Activated naive CD4-positive, alpha-beta T cell (primary cell): ENCODE data around the gene AP1B1.
"Not testable (repeated sequence)": the region's sequence is repeated elsewhere in the genome, so short reads cannot be mapped to it uniquely, and the experiment has no call there.

Experiments
- DNase-seq, 4 experiments: peaks; one replicate each; lab custom pipeline; 2025; lab: John Stamatoyannopoulos, UW

Gene AP1B1

GRCh38 chr22:29386708-29387107 lies 1.7 kb downstream of the AP1B1 start:
- no peak for DNase-seq

DNA sequence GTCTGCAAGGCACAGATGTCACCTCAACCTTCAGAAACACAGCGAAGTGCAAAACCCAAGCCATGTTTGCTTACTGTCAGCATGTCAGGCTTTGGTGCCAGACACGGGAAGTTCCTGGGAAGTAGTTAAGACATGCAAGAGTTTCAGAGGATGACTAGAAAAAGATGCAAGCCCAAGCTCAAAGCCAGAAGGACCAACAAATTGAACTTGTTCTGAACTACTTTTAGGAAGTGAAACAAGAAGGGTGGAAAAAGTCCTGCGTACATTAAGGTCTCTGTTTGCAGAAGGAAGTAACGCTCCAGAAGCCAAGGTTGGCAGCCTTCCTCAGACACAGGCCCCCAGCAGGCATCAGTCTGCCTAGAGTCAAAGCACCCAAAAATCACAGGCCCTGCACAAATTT lies 2.6 kb downstream of the AP1B1 start:
- DNase-seq, result no peak

DNA sequence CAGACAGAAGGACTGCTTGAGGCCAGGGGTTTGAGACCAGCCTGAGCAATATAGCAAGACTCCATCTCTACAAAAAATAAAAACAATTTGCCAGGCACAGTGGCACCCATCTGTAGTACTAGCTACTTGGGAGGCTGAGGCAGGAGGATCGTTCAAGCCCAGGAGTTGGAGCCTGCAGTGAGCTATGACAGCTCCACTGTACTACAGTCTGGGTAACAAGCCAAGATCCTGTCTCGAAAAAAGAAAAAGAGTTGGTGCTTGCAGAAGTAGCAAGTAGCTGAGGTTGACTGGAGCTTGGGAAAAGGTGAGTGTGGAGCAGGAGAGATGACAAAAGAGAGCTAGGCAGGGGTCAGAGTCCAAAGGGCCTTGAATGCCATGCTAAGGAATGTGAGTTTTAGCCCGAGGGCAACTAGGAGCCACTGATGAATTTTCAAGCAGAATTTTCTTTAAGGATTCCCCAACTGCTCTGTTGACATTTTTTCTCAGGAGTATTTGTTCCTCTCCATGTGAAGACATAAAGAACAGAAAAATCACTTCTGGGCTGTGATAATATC lies 3.1 kb downstream of the AP1B1 start:
- no peak for DNase-seq

DNA sequence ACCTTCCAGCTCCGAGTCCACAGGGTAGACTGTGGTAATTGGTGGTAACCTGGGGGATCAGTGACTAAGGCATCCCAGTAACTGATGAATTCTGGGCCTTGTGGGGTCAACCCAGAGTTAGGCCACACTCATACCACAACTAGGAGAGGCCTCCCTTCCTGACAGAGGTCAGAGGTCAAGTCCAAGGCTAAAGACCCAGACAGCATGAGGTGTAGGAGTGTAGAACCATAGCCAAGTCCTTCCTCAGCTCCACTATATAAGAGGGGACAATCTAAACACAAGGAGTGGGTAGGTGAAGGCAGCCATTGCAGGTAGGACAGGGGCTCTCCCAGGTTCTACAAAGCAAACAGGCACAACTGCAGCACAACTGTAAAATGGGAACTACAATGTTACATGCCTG lies 4.6 kb downstream of the AP1B1 start:
- no peak for DNase-seq

DNA sequence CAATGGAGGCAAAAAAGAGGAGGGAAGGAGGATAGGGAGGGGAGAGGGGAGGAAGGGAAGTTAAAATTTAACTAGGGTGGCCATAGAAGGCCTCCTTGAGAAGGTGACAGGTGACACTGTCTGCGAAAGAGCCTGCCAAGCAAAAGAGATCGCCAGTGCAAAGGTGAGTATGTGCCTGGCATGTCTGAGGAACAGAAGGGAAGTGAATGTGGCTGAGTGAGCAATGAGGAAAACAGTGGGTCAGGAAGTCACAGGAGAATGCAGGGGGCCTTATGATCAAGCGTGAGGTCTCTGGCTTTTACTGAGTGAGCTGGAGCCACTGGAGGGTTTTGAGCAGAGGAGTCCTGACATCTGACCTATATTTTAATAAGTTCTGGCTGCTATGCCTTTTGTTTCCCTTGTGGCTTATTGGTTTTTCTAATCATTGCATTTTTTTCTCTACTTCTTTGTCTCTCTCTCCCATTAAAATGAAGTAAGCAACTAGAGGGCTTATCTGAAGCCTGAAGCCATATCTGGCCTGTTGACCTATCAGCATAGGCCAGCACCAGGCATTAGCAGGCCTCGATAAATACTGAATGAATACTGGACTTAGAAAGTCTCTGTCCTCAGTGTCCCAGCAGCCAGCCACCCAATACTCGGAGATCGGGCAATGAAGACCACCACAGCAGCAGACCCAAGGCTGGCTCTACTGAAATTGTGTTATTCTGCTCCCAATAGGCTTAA lies 5.6 kb downstream of the AP1B1 start:
- no peak for DNase-seq

DNA sequence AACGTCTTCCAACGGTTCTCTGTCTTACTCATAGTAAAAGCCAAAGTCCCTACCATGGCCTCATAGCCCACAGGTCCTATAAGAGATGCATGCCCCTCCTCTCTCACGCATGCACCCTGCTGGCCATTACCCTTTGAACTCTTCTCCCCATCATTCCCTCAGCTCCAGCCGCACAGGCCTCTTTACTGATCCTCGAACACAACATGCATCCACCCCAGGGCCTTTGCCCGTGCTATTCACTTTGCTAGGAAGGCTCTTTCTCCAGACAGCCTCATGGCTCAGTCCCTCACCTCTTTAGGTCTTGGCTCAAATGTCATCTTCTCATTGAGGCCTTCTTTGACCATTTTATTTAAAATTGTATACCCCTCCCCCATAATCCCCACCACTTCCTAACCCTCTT lies 7.5 kb downstream of the AP1B1 start:
- DNase-seq, result no peak

DNA sequence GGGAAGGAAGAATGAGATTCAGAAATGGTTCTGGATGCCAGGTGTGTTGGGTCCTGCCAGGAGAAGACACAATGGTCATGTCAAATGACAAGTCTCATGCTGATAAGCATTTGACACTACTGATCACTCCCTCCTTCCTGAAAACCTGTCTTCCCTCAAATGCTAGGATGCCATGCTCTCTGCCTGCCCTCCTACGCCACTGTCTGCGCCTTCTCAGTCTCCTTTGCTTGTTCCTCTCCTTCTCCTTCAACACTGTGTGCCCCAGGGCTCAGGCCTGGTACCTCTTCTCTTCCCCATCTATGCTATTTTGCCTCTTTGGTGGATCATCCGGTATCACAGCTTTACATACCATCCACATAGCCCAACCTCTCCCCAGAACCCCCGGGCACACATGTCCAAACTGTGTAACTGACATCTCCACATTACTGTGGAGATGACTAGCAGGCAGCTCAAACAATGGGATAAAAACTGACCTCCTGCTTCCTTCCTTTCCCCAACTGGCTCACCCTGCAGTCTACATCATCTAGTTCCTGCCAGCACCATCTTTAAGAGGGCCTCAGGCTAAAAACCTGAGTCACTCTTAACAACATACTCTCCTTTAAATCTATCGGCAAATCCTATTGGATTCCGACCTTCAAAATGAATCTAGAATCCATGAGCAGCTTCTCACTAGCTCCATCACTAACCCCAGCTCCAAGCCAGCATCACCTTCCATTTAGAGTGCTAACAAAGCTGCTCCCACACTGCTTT lies 8.2 kb downstream of the AP1B1 start:
- DNase-seq, result no peak

DNA sequence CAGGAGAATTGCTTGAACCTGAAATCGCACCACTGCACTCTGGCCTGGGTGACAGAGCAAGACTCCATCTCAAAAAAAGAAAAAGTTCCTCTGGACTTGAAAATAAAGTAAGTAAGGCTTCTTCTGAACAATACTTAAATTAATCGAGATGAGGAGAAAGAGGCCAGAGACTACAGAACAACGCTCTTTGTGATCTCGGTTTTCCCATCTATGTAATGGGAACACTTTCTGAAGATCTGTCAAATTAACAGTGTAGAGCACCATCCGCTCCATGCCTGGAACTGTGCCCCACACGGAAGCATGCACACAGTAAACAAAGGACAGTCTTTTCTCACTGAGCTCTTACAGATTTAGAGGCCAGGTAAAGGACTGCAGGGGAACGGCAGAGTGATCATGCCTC lies 9.1 kb downstream of the AP1B1 start:
- no peak for DNase-seq

GRCh38 chr22:29377979-29378378 lies 10.4 kb downstream of the AP1B1 start:
- DNase-seq, result no peak

GRCh38 chr22:29376705-29377104 lies 11.7 kb downstream of the AP1B1 start:
- DNase-seq, result not testable (repeated sequence)

- DNase-seq, result no peak
Measured at GRCh38 chr22:29375398-29376076, 12.8 kb downstream of the AP1B1 start.

- DNase-seq, result not testable (repeated sequence)
Measured at GRCh38 chr22:29374806-29375205, 13.6 kb downstream of the AP1B1 start.

- DNase-seq, result no peak
Measured at GRCh38 chr22:29374401-29374800, 14.0 kb downstream of the AP1B1 start.

DNA sequence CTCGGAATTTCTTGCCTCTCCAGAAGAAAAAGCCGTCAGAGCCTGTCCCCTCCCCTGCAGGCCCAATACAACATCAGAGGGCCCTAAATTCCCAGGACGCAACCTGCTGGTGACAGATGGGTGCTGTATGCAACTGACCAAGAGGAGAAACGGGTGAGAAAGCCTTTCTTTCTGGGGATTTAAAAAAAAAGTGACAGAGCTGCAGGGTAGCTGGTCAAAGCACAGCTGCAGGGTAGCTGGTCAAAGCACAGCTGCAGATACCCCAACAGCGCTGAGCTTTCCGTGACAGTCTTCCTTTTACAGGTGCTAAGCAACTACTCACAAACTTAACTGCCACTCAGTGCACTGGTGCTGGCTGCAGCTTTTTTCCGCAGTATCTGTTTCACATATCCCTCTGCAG lies 17.8 kb downstream of the AP1B1 start:
- no peak for DNase-seq

DNA sequence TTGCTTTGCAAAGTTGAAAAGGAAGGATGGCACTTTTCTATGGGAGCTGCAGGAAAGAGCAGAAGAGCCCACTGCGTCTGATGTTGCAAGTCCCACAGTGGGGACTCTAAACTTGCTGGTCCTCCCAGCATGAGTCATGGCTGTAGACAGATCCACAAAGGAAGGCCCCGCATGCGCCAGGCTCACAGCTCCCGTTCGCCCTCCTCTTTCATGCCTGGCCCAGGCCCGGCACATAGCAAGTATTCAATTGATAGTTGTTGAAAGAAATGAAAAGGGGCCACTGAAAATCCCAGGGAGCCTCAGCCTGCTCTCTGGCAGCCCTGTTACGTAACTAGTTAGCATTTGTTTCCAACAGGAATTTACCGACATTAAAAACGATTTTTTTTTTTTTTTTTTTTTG lies 18.9 kb downstream of the AP1B1 start:
- no peak for DNase-seq

GRCh38 chr22:29359469-29359868 lies 28.9 kb downstream of the AP1B1 start:
- DNase-seq, result no peak

DNA sequence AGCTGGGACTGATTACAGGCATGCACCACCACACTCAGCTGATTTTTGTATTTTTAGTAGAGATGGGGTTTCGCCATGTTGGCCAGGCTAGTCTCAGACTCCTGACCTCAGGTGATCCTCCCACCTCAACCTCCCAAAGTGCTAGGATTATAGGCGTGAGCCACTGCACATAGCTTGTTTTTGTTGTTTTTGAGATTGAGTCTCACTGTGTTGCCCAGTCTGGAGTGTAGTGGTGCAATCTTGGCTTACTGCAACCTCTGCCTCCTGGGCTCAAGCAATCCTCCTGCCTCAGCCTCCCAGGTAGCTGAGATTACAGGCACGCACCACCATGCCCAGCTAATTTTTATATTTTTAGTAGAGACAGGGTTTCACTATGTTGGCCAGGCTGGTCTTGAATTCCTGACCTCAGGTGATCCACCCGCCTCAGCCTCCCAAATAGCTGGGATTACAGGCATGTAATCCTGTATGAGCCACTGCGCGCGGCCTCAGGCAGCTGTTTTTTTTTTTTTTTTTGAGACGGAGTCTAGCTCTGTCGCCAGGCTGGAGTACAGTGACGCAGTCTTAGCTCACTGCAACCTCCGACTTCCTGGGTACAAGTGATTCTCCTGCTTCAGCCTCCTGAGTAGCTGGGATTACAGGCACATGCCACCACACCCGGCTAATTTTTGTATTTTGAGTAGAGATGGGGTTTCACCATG lies 31.0 kb downstream of the AP1B1 start:
- not testable (repeated sequence) for DNase-seq

DNA sequence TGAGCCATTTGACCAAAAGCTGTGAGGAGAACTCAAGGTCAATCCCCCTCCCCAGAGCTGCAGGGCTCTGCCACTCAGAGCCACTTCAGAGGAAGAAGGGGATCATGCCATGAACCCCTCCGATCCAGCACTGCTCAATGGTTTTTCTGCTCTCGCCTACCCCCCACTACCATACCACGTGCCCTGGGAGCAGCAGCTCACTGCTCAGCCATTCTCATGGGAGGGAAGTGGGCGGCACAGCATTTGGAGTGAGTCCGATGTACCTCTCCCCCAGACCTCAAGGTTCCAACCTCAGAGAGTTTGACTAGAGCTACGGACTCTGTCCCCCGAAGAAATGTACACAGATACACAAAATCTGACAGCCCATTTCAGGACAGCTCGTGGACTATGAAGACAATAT lies 34.5 kb downstream of the AP1B1 start:
- DNase-seq, result no peak

- no peak for DNase-seq
Measured at GRCh38 chr22:29353286-29353685, 35.1 kb downstream of the AP1B1 start.

DNA sequence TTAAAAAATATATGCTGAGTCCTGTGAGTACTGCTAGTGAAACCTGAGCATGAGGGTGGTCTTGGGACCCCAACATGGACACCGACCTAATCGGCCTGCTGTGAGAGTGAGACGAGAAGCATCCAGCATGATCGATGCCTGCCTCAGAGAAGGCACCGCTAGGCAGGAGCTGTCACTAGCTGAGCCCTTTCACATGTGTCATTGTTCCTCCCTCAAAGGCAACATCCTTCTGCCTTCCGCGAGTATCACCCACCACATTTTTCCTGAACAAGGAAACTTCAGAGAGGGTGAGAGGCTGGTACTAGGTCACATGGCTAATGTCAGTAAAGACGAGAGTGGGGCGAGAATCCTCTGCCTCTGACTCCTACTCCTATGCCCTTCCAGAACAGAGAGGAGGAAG lies 35.6 kb downstream of the AP1B1 start:
- DNase-seq, result no peak

DNA sequence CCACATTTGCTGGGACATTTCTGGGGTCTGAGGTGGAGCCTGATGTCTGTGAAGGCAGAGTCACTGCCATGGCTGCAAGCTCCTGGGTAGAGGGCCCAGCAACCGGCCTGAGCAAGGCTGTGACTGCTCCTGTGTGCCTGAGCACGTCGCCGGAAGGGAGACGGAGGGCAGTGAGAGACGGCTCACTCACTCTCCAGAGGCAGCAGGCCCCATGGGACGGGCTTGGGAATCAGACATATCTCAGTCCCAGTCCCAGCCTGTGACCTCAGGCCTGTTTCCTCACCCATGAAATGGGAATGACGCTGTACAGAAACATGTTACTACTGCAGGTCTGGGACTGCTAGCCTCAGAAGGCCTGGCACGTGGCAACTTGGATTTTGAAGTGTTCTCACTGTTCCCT lies 36.5 kb downstream of the AP1B1 start:
- no peak for DNase-seq

GRCh38 chr22:29351042-29351441 lies 37.3 kb downstream of the AP1B1 start:
- no peak for DNase-seq
